Measurements from ENCODE around the gene SLC6A20.

Gene SLC6A20, protein sequence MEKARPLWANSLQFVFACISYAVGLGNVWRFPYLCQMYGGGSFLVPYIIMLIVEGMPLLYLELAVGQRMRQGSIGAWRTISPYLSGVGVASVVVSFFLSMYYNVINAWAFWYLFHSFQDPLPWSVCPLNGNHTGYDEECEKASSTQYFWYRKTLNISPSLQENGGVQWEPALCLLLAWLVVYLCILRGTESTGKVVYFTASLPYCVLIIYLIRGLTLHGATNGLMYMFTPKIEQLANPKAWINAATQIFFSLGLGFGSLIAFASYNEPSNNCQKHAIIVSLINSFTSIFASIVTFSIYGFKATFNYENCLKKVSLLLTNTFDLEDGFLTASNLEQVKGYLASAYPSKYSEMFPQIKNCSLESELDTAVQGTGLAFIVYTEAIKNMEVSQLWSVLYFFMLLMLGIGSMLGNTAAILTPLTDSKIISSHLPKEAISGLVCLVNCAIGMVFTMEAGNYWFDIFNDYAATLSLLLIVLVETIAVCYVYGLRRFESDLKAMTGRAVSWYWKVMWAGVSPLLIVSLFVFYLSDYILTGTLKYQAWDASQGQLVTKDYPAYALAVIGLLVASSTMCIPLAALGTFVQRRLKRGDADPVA

DNA sequence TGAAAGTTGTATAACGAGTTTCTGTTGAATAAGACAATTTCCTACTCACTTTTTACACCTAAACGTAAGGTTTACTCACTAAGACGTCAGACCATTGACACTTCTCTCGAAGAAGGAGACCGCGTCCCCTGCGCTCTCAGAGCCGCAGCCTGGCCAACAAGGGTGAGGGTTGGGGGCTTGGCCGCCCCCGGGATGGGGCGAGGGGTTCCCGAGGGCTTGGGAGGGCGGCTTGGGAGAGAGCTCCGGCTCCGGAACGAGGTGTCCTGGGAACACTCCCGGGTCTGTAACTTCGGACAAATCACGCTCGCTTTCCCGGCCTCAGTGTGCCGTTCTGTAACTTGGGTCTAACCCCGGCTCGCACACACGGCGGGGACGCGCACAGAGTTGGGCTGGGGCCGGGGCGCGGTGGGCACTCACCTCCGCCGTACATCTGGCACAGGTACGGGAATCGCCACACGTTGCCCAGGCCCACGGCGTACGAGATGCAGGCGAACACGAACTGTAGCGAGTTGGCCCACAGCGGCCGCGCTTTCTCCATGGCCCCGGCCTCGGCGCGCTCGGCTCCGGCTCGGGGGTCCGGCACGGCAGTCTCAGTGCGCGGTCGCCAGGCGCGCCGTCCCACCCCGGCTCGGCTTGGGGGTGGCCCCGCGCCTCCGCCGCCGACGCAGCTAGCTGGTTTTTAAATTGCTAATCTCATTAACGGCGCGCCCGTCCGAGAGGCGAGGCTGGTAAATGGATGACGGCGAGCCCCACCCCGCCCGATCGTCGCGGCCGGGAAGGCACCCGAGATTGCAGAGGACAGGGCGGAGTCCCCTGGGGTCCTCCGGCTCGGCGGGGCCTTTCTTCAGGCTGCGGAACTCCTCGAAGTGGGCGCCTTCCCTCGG lies at the start of gene SLC6A20:
TSS of gene SLC6A20 (minus strand) at position 655 of the 884 bp plus-strand sequence. CDS start at position 538, 117 bp downstream.
- DNase-seq = no peak

DNA sequence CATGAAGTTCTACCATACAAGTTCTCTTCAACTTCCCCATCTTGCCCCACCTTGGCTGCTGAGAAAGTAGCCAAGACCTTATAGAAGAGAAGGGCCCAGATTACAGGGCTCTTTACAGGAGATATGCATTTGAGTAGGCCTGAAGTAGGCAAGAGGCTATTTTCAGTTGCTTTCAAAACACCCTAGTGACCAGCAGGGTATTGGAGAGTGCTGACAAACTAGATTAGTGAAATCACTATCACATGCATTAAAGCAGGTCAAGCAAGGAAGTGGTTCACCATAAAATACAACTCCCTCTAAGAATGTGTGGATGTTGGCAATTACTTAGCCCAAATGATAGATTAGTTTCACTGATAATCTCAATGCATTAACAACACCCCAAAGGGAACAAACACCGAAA lies 48.3 kb upstream of the SLC6A20 start:
- no peak for DNase-seq

DNA sequence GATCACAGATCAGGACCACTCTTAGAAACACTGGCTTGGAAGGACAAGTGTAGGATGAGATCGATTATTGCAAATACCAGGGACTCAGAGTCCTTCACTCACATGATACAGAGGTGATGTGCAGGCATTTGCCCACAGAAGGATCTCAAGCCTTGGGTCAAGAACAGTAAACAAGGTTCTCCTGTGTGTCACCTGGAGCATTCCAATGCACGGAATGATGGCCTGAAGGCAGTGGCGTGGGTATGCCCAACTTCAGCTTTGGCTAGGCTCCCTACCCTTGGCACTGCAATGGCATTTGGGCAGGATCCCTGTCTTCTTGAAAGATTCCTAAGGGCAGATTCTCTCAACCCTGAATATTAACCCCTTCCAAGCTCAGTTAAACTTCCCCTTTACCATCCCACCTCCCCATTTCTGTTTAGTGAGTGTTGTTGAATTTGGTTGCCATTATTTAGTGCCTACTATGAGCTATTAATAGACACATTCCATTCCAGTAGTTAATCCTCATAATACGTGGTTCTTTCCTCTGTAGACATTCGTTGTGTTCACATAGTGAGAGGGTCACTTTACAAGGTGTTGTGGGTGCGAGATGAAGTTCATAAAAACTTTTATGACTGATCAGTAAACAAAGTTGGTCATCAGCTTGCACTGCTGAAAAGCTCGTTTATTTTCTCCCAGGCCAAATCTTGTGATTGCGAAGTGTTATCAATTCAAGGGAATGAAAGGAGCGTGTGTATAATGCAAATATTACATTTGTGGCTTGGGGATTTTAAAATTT lies 46.7 kb upstream of the SLC6A20 start:
- DNase-seq = no peak

DNA sequence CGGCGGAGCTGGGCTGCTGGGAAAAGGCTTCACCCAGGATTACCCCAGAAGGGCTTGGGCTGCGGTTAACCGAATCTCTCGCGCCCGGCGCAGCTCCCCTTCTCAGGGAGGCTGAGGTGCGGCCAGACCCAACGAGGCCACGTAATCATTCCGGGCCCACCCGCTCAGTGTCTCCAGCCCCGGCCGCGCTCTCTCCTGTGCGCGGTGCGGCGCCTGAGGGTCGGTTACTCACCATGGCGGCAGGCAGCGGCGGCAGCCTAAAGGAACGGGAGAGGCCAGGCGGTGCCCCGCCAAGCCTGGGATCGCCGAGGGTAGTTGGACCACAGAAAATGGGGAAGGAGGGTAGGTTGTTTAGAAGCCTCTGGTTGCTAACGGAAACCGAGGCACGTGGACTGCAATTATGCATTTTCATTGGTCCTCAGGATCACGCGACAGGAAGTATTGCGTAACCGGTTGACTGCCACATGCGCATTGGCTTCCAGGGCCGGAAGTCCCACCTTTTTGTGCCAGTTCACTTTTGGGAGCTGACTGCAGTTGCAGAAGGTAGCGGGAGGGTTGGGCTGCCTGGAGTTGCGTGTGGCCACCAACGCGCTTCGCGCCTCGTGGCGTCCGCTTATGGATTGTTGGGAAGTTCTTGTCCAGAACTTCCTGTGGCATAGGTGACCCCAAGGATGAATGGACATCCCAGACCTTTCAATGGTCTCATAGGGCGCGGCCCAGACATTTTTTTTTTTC lies 45.6 kb upstream of the SLC6A20 start, which contains the start of gene LZTFL1:
TSS of gene LZTFL1 (minus strand) at position 363 of the 735 bp plus-strand sequence. CDS start at position 235, 128 bp downstream.
- peak; percentile 84 for DNase-seq

DNA sequence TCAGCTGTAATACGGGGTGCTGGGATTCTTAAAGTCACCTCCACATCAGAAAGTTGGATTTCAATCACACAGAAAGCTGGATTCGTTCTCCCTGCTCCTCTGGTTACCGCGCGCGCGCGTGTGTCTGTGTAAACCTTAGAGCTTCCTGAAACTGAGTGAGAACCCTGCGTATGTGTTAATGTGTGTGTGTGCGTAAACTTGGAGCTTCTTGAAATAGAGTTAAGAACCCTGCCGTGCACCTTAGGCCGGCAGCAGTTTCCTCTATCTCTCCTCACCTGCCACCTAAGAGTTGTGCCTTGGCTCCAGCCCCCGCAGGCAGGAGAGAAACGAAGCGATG lies 45.1 kb upstream of the SLC6A20 start:
- no peak for DNase-seq

DNA sequence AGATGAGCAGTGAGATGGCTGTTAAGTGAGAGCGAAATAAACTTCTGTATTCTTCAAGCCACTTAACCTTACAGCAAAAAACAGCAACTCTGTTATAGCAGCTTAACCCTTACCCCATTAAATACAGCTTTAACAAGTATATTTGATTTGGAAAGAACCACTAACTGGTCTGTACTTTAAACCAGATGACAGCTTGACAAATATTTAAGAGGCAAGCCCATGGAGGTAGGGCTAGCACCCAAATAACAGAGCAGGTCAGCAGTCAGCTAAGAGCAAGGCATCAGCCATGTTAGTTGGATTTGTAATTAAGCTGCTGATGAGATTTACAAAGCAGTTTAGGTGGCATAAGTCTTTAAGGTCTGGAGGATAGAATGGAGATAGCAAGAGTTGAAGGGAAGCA lies 42.1 kb upstream of the SLC6A20 start:
- no peak for DNase-seq

DNA sequence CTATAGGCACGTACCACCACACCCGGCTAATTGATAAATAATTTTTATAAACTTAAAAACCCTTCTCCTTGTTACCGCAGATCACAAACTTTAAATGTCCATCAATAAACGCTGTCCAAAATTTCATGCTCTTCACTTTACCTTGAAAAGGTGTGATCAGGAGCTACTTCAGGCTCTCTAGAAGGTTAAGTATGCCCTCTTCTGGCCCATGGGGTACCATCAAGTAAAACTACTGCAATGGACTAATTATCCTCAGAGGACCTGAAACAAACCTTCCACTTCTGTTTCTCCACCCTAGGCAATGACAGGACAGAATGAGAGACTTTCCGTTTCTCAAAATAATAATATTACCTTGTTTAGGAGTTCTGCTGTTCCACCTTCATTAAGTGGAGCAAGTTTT lies 36.4 kb upstream of the SLC6A20 start:
- no peak for DNase-seq

DNA sequence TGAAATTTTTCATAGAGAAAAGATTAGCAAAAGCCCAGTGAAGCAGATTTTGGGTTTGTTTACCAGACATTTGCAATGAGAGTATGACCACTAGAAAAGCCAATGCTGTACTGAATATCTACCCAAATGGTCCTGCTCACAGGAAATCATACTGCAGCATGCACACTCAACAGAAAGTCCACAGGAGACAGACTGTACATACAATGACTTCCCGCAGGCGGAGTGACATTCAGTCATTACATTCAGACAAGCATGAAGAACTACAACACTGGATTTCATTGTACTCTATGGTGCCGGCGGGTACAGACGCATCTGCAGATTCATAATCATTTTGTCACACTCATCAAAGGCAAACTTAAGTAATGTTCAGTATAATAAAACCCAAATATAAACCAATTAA lies 33.8 kb upstream of the SLC6A20 start:
- DNase-seq = no peak

DNA sequence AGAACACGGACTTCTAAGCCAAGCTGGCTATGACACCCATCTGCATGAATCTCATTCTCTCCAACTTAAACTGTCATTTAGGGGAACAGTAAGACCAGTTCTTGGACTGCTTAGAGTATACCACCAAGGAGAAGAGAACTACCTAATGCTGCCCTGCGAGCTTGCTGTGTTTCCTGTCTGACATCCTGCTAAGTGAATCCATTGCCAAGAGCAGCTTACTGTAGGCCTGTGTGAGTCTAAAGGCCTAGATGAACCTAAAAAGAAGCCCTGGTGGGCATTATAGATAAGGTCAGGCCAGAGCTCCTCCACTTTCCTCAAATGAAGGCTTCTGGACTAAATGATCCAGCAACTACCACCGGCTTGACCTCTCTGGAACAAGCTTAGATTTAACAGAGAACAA lies 30.6 kb upstream of the SLC6A20 start:
- no peak for DNase-seq

DNA sequence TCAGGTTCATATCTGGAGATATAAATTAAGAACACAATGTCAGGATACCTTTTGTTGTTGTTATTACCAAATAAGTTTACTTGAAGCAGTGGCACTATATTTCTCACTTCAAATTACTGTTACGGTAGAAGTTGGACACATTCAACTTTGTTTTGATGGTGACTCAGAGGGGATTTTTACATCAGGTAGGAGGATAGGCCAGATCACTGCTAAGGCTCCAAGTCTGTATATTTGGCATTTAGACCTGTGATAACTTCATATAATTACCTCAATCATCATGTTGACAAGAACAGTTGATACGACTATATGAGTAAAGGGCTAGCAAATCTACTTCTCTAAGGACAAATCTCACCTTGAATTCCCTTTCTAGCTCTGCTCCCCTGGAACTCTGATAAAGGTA lies 30.0 kb upstream of the SLC6A20 start:
- no peak for DNase-seq

DNA sequence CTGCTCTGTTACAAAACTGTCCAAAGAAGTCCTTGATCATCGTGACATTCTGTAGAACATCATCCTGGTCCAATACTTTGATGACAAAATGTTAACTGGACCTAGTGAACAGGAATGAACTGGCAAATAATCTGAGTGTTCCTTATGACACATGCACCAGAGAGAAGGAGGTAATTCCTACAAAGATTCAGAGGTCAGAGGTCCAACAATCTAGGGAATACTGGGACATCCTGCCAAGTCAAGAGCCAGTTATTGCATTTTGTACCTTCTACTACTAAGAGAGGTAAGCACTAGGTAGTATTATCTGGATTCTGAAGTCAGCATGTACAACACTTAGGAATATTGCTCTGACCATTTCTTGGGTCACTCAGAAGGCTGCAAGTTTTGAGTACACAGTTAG lies 24.8 kb upstream of the SLC6A20 start:
- no peak for DNase-seq

DNA sequence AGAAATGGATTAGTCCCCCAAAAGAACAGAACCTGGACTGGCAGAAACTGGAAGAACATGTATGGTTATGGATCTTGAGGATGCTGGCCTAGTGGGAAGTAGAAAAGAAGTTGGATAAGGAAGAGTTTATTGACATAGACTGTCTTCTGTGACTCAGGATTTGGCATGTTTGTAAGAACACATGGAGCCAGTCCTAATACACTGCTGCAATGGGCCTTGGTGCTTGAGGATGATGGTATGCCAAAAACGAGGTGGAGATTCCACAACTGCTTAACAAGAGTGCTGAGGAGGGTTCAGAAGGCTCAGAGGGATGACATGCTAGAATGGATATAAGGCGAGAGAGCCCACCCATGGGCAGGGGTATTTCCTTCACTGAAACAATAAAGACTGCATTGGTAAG lies 23.2 kb upstream of the SLC6A20 start:
- no peak for DNase-seq

DNA sequence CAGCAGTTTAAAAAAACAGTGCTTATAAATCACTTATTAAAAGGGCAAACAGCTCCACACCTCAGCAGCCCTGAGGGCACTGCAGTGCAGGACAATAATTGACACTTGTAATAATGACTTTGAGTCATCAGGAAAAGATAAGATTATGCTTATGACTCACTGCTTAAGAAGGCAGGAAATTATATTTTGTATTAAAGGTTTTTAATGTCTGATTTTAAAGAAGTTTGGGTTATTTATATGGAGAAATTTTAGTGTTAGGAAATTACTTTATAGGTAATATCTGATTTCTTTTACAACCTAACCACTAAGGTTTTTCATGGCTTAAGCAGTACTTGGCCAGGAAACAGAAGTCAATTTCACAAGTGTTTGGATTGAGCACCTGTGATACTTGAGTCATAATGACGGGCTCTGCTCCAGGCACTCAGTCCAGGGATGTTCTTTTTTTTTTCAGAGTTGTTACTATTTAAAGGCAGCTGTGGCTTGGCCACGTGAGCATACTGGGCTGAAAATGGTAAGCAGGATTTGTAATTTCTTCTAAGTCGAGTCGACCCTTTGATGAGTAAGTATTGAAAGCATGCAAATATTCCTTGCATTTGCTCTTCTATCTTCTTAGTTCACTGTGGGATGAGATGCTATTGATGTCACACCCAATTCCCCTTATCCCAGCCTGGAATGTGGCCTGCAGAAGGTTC lies 21.6 kb upstream of the SLC6A20 start:
- no peak for DNase-seq

DNA sequence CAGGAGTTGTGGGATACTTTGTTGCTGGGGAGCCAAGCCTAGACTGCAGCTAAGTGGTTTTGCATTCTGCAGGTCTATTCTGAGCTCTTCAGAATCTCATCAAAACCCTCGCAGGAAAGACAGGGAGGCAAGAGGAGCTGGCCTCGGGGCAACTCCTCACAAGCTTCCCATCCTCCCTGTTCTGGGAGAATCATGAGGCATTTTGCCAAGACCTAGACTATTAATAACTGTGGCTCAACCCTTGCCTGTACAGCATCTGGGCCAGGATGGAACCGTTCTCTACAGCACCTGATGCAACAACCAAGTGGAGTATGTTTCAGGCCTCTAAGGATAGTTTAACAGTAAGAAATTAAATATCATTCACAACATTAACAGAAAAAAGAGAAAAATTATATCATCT lies 20.2 kb upstream of the SLC6A20 start:
- no peak for DNase-seq

DNA sequence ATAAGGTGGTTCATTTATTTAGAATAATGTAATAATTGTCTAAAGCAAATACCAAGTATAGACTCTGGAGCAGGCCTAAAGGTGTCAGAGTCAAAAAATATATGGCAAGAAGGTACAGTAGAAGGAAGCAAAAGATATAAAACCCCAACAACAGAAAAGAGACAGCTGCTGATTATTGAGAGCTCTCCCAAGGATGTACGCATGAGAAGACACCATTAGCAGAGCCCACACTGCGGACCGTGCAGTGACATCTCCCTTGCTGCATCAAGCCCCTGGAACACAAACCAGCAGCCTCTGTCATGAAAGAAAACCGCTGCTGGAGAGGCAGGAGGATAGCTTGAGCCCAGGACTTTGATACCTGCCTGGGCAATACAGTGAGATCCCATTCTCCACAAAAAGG lies 18.0 kb upstream of the SLC6A20 start:
- no peak for DNase-seq

DNA sequence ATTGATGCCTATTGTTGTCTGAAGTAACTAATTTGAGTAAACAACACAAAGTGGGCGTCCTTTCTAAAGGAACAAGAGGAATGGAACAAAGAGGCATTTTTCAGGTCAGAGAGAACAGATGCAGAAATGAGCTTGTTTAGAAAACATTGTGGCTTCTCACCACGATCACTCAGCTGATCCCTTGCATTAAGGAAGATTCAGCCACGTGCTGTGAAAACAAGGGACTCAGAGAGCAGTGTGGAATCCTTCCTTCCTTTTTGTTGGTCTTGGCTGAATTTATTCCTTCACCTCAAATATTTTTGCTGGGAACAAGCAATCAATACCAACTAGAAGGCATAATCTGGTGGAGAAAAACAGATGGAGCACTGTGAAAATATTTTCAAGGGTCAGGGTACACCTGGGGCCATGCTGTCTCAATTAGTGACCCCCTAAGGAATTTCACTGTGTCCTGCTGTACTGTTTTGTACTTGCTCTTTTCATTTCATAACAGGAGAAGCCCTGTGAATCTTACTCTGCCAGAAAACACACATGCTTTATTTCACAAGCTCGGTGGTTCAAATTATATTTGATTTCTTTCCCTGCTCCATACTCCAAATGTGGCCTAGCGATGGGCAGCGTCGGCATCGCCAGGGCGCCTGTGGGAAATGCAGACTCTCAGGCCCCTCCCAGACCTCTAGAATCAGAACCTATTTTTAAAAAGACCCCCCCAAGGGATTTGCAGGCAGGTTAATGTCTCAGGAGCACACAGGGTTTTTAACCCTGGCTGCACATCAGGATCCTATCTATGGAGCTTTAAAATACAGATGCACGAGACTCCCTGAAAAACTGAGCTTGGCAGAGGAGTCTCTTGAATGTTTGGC lies 11.6 kb upstream of the SLC6A20 start:
- DNase-seq = no peak

DNA sequence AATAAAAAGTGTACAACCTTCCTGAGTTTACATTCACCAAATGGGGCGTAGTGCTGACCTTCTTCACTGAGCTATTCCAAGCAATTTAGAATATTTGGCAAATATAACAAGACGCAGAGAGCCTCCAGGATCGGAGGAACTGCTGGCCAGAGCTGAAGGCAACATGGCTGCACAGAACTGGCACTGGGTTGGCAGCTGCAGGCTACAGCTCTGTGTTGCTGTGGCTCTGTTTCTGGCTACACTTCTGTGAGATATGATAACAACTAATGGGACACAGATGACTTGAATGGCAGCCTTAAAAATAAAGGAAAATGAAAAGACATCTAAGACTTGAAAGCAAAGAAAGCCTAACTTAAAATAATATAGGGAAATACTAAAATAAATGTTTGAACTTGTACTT lies 10.8 kb upstream of the SLC6A20 start:
- no peak for DNase-seq

DNA sequence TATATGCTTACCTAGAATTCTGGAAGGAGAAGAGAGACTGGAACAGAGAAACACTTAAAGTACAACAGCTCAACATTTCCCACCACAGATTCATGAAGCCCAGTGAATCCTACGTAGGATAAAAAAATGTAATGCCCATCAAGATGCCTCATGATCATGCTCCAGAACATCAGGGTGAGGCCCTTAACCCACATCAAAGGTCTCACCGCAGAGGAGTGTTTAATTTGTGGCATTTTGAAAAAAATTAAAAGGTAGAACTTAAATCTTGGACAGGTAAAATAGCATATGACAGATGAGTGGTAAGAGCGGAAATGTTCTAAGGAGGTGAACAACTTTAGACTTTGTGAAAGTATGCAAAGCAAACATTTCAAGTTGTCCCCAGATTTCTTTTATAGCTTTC lies 9.7 kb upstream of the SLC6A20 start:
- no peak for DNase-seq

DNA sequence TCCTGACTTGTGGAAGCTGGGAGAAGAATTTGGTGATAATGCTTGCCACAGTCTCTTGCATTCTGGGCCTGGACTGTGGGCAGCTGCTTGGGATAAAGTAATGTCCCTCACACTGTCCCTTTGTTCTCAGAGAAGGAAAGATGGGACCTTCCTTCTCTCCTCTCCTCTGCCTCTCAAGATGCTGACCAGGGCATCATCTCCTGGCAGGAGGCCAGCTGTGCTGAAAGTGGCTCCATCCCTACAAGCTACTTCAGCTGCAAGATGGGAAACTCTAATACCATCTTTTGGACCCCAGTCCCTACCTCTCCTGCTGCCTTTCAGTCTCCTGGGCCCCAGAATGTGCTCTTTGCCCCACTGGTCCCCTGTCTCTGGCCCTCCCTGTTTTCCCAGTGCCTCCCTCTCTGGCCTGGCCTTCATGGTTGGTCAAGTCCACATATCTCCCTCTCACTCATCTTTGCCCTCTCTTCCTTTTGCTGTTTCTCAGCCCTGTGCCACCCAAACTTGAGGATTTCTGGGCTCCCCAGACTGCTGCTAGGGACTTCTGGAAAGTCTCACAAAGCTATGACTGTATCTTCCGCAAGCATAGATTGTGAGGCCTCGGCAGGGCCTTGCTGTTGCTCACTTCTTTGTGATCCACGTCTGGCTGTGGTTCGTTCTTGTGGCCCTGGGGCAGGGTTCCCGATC lies 7.1 kb upstream of the SLC6A20 start:
- no peak for DNase-seq

DNA sequence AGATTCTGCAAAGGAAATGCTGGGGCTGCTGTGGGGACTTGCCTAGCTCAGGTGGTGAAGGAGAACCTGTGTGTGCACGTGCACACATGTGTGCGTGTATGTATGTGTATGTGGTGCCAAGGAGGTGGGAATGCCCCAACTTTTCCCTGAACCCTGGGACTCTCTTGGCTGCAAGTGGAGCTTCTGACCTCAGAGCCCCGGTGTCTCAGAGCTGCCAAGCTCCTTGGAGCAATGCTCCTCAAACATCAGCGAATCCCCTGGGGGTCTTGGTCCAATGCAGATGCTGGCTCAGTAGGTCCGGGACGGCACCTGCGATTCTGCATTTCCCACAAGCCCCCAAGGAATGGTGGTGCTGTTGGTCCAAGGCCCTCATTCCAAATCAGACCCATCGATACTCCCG lies 5.8 kb upstream of the SLC6A20 start:
- DNase-seq = no peak

All from NCI-H1694 (cell line).